Bronchial epithelial cell (primary cell): ENCODE results near the gene VEPH1. TPM values are rescaled to one million over a fixed set of nuclear protein-coding genes. Genes with fewer than 3 reads are reported as not detected.

Experiments
- DNase-seq: peaks from one replicate; pipeline ENCODE4 v3.0.0-alpha.2; 2010; ENCODE audit warnings: low read depth
- FAIRE-seq: peaks from 2 replicates; lab custom pipeline; 2011; peaks lifted over from hg19 to GRCh38; lab: Jason Lieb, UNC
- H3K27me3 ChIP-seq: 2 replicates; pipeline ENCODE4 v1.5.1; 2011; ENCODE audit warnings: low read length; ENCODE audit not compliant: control insufficient read depth, insufficient read depth
- H3K36me3 ChIP-seq: 2 replicates; pipeline ENCODE4 v1.5.1; 2011; ENCODE audit warnings: low read length; ENCODE audit not compliant: control insufficient read depth, insufficient read depth
- H3K4me3 ChIP-seq: 2 replicates; pipeline ENCODE4 v1.5.1; 2011; ENCODE audit warnings: mild to moderate bottlenecking, low read depth, low read length, control low read depth
- total RNA-seq: library from RNA; depleted of rRNA; stranded (reverse); fragments of >200 nt; gene quantifications from 2 replicates; pipeline ENCODE4 v1.2.1, GENCODE V29; 2014
- TF ChIP-seq, protein P1 (sequence below): IDR thresholded peaks from 2 replicates; pipeline ENCODE4 v1.5.1; 2011; ENCODE audit warnings: mild to moderate bottlenecking, moderate library complexity, low read length, control low read depth, inconsistent platforms; ENCODE audit not compliant: insufficient read depth, severe bottlenecking

Gene VEPH1
- total RNA-seq, 1 donor from 2014 or later: 1.3 TPM

GRCh38 chr3:157242836-157243235, 260.4 kb downstream of the VEPH1 start:
- no peak for FAIRE-seq
- H3K36me3 ChIP-seq: no peaks in the 10 kb centered on the region
- TF ChIP-seq, protein P1, sequence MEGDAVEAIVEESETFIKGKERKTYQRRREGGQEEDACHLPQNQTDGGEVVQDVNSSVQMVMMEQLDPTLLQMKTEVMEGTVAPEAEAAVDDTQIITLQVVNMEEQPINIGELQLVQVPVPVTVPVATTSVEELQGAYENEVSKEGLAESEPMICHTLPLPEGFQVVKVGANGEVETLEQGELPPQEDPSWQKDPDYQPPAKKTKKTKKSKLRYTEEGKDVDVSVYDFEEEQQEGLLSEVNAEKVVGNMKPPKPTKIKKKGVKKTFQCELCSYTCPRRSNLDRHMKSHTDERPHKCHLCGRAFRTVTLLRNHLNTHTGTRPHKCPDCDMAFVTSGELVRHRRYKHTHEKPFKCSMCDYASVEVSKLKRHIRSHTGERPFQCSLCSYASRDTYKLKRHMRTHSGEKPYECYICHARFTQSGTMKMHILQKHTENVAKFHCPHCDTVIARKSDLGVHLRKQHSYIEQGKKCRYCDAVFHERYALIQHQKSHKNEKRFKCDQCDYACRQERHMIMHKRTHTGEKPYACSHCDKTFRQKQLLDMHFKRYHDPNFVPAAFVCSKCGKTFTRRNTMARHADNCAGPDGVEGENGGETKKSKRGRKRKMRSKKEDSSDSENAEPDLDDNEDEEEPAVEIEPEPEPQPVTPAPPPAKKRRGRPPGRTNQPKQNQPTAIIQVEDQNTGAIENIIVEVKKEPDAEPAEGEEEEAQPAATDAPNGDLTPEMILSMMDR: no peak
- no peak for DNase-seq
- H3K27me3 ChIP-seq: no peaks in the 10 kb centered on the region
- no peak overlapping the region for H3K4me3 ChIP-seq

GRCh38 chr3:157241599-157241998, 261.6 kb downstream of the VEPH1 start:
- DNase-seq (no peak), FAIRE-seq (no peak)
- TF ChIP-seq, protein P1: no peak

GRCh38 chr3:157240408-157240807, 262.8 kb downstream of the VEPH1 start:
- TF ChIP-seq, protein P1: no peak
- no peak overlapping the region for H3K4me3 ChIP-seq
- DNase-seq (no peak), FAIRE-seq (no peak)
- no peaks in the 10 kb centered on the region for H3K36me3 ChIP-seq
- no peaks in the 10 kb centered on the region for H3K27me3 ChIP-seq

More at GRCh38 chr3:157241599-157241998, 261.6 kb downstream of the VEPH1 start:
- no peaks in the 10 kb centered on the region for H3K27me3 ChIP-seq
- no peak overlapping the region for H3K4me3 ChIP-seq
- H3K36me3 ChIP-seq: no peaks in the 10 kb centered on the region

- FAIRE-seq (peak; percentile 23), DNase-seq (peak; percentile 51)
- H3K4me3 ChIP-seq: no peak overlapping the region
- TF ChIP-seq, protein P1: peak; percentile 90
- H3K36me3 ChIP-seq: no peaks in the 10 kb centered on the region
- no peaks in the 10 kb centered on the region for H3K27me3 ChIP-seq
Observed at GRCh38 chr3:157239082-157239704, 264.0 kb downstream of the VEPH1 start.

DNA sequence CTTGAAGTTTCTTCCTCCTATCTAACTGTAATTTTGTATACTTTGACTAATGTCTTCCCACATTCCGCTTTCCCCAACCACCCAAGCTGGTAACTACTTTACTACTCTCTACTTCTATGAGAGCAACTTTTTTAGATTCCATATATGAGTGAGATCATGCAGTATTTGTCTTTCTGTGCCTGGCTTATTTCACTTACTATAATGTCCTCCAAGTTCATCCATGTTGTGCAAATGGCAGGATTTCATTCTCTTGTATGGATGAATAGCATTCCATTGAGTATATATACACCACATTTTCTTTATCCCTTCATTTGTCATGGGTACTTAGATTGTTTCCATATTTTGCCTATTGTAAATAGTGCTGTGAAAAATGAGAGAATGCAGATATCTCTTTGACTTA, 264.8 kb downstream of the VEPH1 start:
- Histone ChIP-seq H3K36me3 (no peaks in the 10 kb centered on the region), H3K4me3 (no peak overlapping the region), H3K27me3 (no peaks in the 10 kb centered on the region)
- DNase-seq (no peak), FAIRE-seq (no peak)
- TF ChIP-seq, protein P1: no peak

- H3K27me3 ChIP-seq: no peaks in the 10 kb centered on the region
- H3K36me3 ChIP-seq: no peaks in the 10 kb centered on the region
- no peak overlapping the region for H3K4me3 ChIP-seq
- FAIRE-seq: no peak
- DNase-seq: no peak
- TF ChIP-seq, protein P1: no peak
Observed at GRCh38 chr3:157237886-157238285, 265.3 kb downstream of the VEPH1 start.
